Loucy (cell line): ENCODE measurements around the gene NLRP3.

Experiments
- H2AFZ ChIP-seq: fragments of 200-600 bp; sonication (generic); 2 replicates; pipeline ENCODE4 v1.6.0; 2016; ENCODE audit warnings: antibody characterized with exemption, mild to moderate bottlenecking, low read length, moderate library complexity
- H3F3A ChIP-seq: fragments of 200-600 bp; 2 replicates; pipeline ENCODE4 v1.6.0; 2016; ENCODE audit warnings: antibody characterized with exemption, low read depth, mild to moderate bottlenecking
- H3K27me3 ChIP-seq: fragments of 200-600 bp; sonication (generic); 2 replicates; pipeline ENCODE4 v1.6.1; 2014; ENCODE audit warnings: low read length, mild to moderate bottlenecking; ENCODE audit not compliant: insufficient read depth, poor library complexity, severe bottlenecking
- H3K36me3 ChIP-seq: fragments of 200-600 bp; sonication (generic); 2 replicates; pipeline ENCODE4 v1.6.1; 2016; ENCODE audit warnings: low read length; ENCODE audit not compliant: insufficient read depth
- H3K4me1 ChIP-seq: fragments of 200-600 bp; sonication (generic); 2 replicates; pipeline ENCODE4 v1.5.1; 2014; ENCODE audit warnings: low read length, mild to moderate bottlenecking; ENCODE audit not compliant: insufficient read depth, poor library complexity, severe bottlenecking
- H3K4me2 ChIP-seq: fragments of 200-600 bp; sonication (generic); 2 replicates; pipeline ENCODE4 v1.6.0; 2014; ENCODE audit warnings: antibody characterized with exemption, low read length, low read depth, mild to moderate bottlenecking; ENCODE audit not compliant: poor library complexity, severe bottlenecking
- H3K4me3 ChIP-seq: fragments of 200-600 bp; sonication (generic); 2 replicates; pipeline ENCODE4 v1.5.1; 2014; ENCODE audit warnings: low read length, mild to moderate bottlenecking, mixed read lengths; ENCODE audit not compliant: poor library complexity, severe bottlenecking
- H3K79me2 ChIP-seq: fragments of 200-600 bp; sonication (generic); 2 replicates; pipeline ENCODE4 v1.6.1; 2014; ENCODE audit warnings: low read length; ENCODE audit not compliant: insufficient read depth
- H3K9ac ChIP-seq: fragments of 200-600 bp; sonication (generic); 2 replicates; pipeline ENCODE4 v1.6.0; 2014; ENCODE audit warnings: mild to moderate bottlenecking, low read depth, low read length, moderate library complexity; ENCODE audit not compliant: poor library complexity, severe bottlenecking
- H3K9me2 ChIP-seq: fragments of 200-600 bp; sonication (generic); replicated peaks from 2 replicates; pipeline ENCODE4 v1.6.1; 2016; ENCODE audit warnings: low read depth, low read length, mixed read lengths
- H3K9me3 ChIP-seq: fragments of 200-600 bp; sonication (generic); 2 replicates; pipeline ENCODE4 v1.6.1; 2014; ENCODE audit warnings: mild to moderate bottlenecking, antibody characterized with exemption, low read length, low read depth; ENCODE audit not compliant: insufficient read depth
- H4K20me1 ChIP-seq: fragments of 200-600 bp; sonication (generic); 2 replicates; pipeline ENCODE4 v1.6.0; 2014; ENCODE audit warnings: antibody characterized with exemption, low read length, mild to moderate bottlenecking; ENCODE audit not compliant: insufficient read depth, poor library complexity, severe bottlenecking
- EZH2phosphoT487 ChIP-seq: fragments of 200-600 bp; IDR thresholded peaks from 2 replicates; pipeline ENCODE4 v1.6.1; 2018; ENCODE audit warnings: antibody characterized with exemption, mild to moderate bottlenecking, moderate library complexity, borderline replicate concordance
- TF ChIP-seq, protein P1 (sequence below): fragments of 200-600 bp; sonication (generic); conservative IDR thresholded peaks from 2 replicates; pipeline ENCODE4 v1.5.1; 2014; ENCODE audit warnings: mild to moderate bottlenecking, antibody characterized with exemption, low read length

The NLRP3 gene

DNA sequence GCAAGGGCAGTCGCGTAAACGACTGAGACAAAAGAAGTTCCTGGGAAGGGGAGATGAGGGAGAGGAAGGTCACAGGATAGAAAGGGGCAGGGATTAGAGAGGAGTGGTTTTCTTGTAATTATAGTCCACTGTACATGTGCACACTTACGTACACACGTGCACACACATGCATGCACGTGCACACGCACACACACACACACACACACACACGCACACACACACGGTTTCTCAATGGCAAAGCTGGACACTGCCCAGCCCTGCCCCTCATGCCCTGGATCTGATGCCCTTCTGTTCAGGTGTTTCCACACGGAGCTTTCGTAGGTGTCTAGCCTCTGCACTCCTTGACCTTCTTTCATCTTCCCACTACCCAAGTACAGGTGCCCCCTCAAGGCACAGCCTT is 38.0 kb downstream of the NLRP3 start:
- H3K4me1 ChIP-seq, result no peaks in the 10 kb centered on the region
- H3K4me3 ChIP-seq, result no peak overlapping the region
- H4K20me1 ChIP-seq, result no peaks in the 10 kb centered on the region
- no peak overlapping the region for H2AFZ ChIP-seq
- H3K36me3 ChIP-seq, result peaks cover 6% of the 10 kb centered on the region; the same call in 1 of the 2 replicates
- H3K9me2 ChIP-seq, result no peaks in the 10 kb centered on the region
- H3K4me2 ChIP-seq, result no peak overlapping the region
- no peaks in the 10 kb centered on the region for H3F3A ChIP-seq
- H3K79me2 ChIP-seq, result no peaks in the 10 kb centered on the region
- H3K27me3 ChIP-seq, result no peaks in the 10 kb centered on the region
- H3K9me3 ChIP-seq, result no peaks in the 10 kb centered on the region
- TF ChIP-seq, protein P1, sequence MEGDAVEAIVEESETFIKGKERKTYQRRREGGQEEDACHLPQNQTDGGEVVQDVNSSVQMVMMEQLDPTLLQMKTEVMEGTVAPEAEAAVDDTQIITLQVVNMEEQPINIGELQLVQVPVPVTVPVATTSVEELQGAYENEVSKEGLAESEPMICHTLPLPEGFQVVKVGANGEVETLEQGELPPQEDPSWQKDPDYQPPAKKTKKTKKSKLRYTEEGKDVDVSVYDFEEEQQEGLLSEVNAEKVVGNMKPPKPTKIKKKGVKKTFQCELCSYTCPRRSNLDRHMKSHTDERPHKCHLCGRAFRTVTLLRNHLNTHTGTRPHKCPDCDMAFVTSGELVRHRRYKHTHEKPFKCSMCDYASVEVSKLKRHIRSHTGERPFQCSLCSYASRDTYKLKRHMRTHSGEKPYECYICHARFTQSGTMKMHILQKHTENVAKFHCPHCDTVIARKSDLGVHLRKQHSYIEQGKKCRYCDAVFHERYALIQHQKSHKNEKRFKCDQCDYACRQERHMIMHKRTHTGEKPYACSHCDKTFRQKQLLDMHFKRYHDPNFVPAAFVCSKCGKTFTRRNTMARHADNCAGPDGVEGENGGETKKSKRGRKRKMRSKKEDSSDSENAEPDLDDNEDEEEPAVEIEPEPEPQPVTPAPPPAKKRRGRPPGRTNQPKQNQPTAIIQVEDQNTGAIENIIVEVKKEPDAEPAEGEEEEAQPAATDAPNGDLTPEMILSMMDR, result no peak
- TF ChIP-seq EZH2phosphoT487, result no peak
- no peak overlapping the region for H3K9ac ChIP-seq

DNA sequence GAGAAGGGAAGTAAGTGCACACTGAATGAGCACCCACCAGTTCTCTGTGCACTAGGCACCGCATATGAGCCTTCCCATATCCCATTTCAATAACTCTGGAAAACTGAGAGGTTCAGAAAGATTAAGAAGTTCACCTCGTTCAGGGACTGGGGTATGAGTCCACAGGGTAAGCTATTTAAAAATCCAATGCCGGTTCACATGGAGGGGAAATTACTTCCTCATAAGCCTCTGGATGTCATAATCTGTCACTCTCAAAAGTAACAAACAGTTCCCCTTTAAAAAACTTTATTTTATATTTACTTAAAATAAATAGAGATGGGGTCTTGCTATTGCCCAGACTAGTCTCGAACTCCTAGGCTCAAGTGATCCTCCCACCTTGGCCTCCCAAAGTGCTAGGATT is 40.0 kb downstream of the NLRP3 start:
- TF ChIP-seq, protein P1, result no peak
- no peak for TF ChIP-seq EZH2phosphoT487
- Histone ChIP-seq H3K79me2 (no peaks in the 10 kb centered on the region), H3K9me3 (no peaks in the 10 kb centered on the region), H4K20me1 (no peaks in the 10 kb centered on the region), H3K4me3 (no peak overlapping the region), H3F3A (no peaks in the 10 kb centered on the region), H3K9ac (no peak overlapping the region), H3K4me2 (no peak overlapping the region), H3K4me1 (no peaks in the 10 kb centered on the region), H3K36me3 (no peaks in the 10 kb centered on the region), H3K27me3 (no peaks in the 10 kb centered on the region), H2AFZ (no peak overlapping the region), H3K9me2 (no peaks in the 10 kb centered on the region)

DNA sequence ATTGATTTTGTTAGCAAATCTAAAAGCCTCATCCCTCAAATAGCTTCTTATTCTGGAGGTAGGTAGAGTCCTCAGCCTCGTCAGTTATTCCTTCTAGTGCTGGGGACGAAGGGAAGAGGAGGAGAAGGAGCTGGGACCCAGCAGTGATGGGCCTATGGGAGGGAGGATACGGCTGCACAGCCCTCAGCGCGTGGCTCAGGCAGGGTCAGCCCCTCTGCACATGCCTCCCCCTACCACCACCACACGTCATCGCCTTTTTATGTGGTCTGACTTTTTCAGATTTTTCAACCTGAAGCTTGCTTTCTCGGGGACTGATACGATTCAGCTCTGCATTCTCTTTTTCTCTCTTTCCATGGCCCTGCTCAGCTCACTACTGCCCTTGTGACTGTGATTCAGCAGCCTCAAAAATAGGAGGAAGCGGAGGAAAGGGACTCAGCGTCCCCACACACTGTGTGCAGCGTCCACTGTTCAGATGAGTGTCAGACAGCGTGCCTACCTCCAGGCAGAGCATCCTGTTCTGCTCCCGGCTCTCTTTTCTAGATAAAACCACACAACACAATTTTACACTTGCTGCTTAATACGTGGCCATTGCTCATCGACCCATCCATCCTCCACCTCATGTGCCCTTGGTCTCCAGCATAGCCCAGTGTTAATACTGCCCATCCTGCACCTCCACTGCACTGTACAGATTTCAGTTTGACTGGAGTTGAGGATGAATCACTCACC is 41.1 kb downstream of the NLRP3 start:
- H3K9ac ChIP-seq, result no peak overlapping the region
- H3K4me3 ChIP-seq, result no peak overlapping the region
- no peaks in the 10 kb centered on the region for H3K9me3 ChIP-seq
- no peaks in the 10 kb centered on the region for H4K20me1 ChIP-seq
- no peaks in the 10 kb centered on the region for H3K4me1 ChIP-seq
- H3K9me2 ChIP-seq, result no peaks in the 10 kb centered on the region
- H3K27me3 ChIP-seq, result no peaks in the 10 kb centered on the region
- TF ChIP-seq EZH2phosphoT487, result no peak
- TF ChIP-seq, protein P1, result no peak
- H3K4me2 ChIP-seq, result no peak overlapping the region
- H3K36me3 ChIP-seq, result no peaks in the 10 kb centered on the region
- no peaks in the 10 kb centered on the region for H3K79me2 ChIP-seq
- H2AFZ ChIP-seq, result no peak overlapping the region
- H3F3A ChIP-seq, result no peaks in the 10 kb centered on the region
